HG03159 (cell line): ENCODE results near the gene RINL.
A peak's percentile ranks its signal among the peaks of the same experiment; 100 is the strongest.
"Not testable (repeated sequence)": the region's sequence is repeated elsewhere in the genome, so short reads cannot be mapped to it uniquely, and the experiment has no call there.

Experiments
- ATAC-seq: cut with Tn5 transposase; IDR thresholded peaks from one replicate; pipeline ENCODE4 v1.9.1; 2021; ENCODE audit warnings: mild to moderate bottlenecking, moderate library complexity; ENCODE audit not compliant: unreplicated experiment

RINL gene

GRCh38 chr19:38875656-38876395 is 2.2 kb downstream of the RINL start:
- no peak for ATAC-seq

- not testable (repeated sequence) for ATAC-seq
Observed at GRCh38 chr19:38873400-38873799, 4.7 kb downstream of the RINL start.

GRCh38 chr19:38870612-38871011 is 7.5 kb downstream of the RINL start:
- ATAC-seq, result no peak

- ATAC-seq, result peak; percentile 66
Observed at GRCh38 chr19:38869836-38870607, 8.1 kb downstream of the RINL start.

- no peak for ATAC-seq
Observed at GRCh38 chr19:38869160-38869835, 8.8 kb downstream of the RINL start.

GRCh38 chr19:38868551-38868950 is 9.5 kb downstream of the RINL start:
- no peak for ATAC-seq

- no peak for ATAC-seq
Observed at GRCh38 chr19:38867171-38867780, 10.8 kb downstream of the RINL start.

- no peak for ATAC-seq
Observed at GRCh38 chr19:38862321-38863059, 15.6 kb downstream of the RINL start.

GRCh38 chr19:38861368-38861767 is 16.7 kb downstream of the RINL start:
- no peak for ATAC-seq

GRCh38 chr19:38859631-38860204 is 18.4 kb downstream of the RINL start:
- ATAC-seq, result not testable (repeated sequence)

GRCh38 chr19:38856813-38857212 is 21.3 kb downstream of the RINL start:
- no peak for ATAC-seq

- ATAC-seq, result not testable (repeated sequence)
Observed at GRCh38 chr19:38855751-38856150, 22.3 kb downstream of the RINL start.

- ATAC-seq, result not testable (repeated sequence)
Observed at GRCh38 chr19:38854961-38855360, 23.1 kb downstream of the RINL start.

- no peak for ATAC-seq
Observed at GRCh38 chr19:38853214-38853613, 24.9 kb downstream of the RINL start.

- ATAC-seq, result no peak
Observed at GRCh38 chr19:38852231-38853044, 25.6 kb downstream of the RINL start.

- no peak for ATAC-seq
Observed at GRCh38 chr19:38851622-38852230, 26.3 kb downstream of the RINL start.

- ATAC-seq, result no peak
Observed at GRCh38 chr19:38850976-38851621, 27.0 kb downstream of the RINL start.

GRCh38 chr19:38850436-38850975 is 27.6 kb downstream of the RINL start:
- peak; percentile 73 for ATAC-seq
